DND-41 (cell line): ENCODE measurements around the gene NPHS1.

ENCODE experiments used
- CTCF ChIP-seq: IDR thresholded peaks from 2 replicates; pipeline ENCODE4 v1.5.1; 2012; ENCODE audit warnings: borderline replicate concordance, low read length, moderate library complexity, mild to moderate bottlenecking; ENCODE audit not compliant: poor library complexity, severe bottlenecking; ENCODE audit errors: extremely low read depth
- EZH2 ChIP-seq: IDR thresholded peaks from 3 replicates; pipeline ENCODE4 v1.6.1; 2012; ENCODE audit warnings: borderline replicate concordance, low read depth, mild to moderate bottlenecking, moderate library complexity, low read length, inconsistent platforms; ENCODE audit not compliant: severe bottlenecking

- TF ChIP-seq CTCF (no peak), EZH2 (no peak)
Measured at GRCh38 chr19:35887197-35887596, 34.9 kb upstream of the NPHS1 start.
